A549 (cell line): ENCODE measurements around the gene BBLN.

Experiments used
- CTCF ChIP-seq: fragments of >200 bp; sonication (Bioruptor Twin); formaldehyde crosslinking; IDR thresholded peaks from 3 replicates; pipeline ENCODE4 v1.5.1; 2016
- EP300 ChIP-seq, 2 experiments: fragments of >200 bp; sonication (Bioruptor Twin); formaldehyde crosslinking; IDR thresholded peaks; 2 replicates in 1 of 2; 3 replicates in 1 of 2; pipeline ENCODE4 v1.6.1; 2016 to 2017
- HDAC2 ChIP-seq: fragments of 200-600 bp; sonication (generic); IDR thresholded peaks from 2 replicates; pipeline ENCODE4 v1.6.1; 2016
- KDM1A ChIP-seq: fragments of 200-600 bp; sonication (generic); IDR thresholded peaks from 2 replicates; pipeline ENCODE4 v1.6.1; 2016; ENCODE audit warnings: low read depth, mild to moderate bottlenecking
- MAX ChIP-seq: IDR thresholded peaks from 2 replicates; pipeline ENCODE4 v1.6.1; 2012
- NFE2L2 ChIP-seq: fragments of 150-350 bp; conservative IDR thresholded peaks from 2 replicates; pipeline ENCODE4 v1.6.1; 2014; ENCODE audit warnings: low read length
- RCOR1 ChIP-seq: fragments of 150-350 bp; IDR thresholded peaks from 2 replicates; pipeline ENCODE4 v1.6.1; 2014; ENCODE audit warnings: antibody characterized with exemption, low read length, low read depth
- RFX5 ChIP-seq: fragments of 450-650 bp; IDR thresholded peaks from 2 replicates; pipeline ENCODE4 v1.7.1; 2014; ENCODE audit warnings: antibody characterized with exemption, mild to moderate bottlenecking, moderate library complexity

GRCh38 chr9:128175102-128175563 is 15.1 kb downstream of the BBLN start:
- TF ChIP-seq CTCF (no peak), RFX5 (no peak), RCOR1 (no peak), EP300 (IDR thresholded peaks at IDR 0.05) (no peak), MAX (no peak), KDM1A (no peak), NFE2L2 (no peak), HDAC2 (no peak)
